GM12878 (cell line): ENCODE measurements around the gene ZNF692. TPM values are rescaled to one million over a fixed set of nuclear protein-coding genes. Genes with fewer than 3 reads are reported as not detected.
A peak's percentile ranks its signal among the peaks of the same experiment; 100 is the strongest.

Experiments used
- ATAC-seq: fragments of 200-7000 bp; cut with Tn5 transposase; 3 replicates; pipeline ENCODE4 v1.9.1; 2020; ENCODE audit warnings: mild to moderate bottlenecking, moderate library complexity
- BruUV-seq: library from RNA; stranded (reverse); fragments of 400-500 nt; replicated peaks from 2 replicates; lab custom pipeline; 2021; lab: Mats Ljungman, UMichigan
- CTCF ChIA-PET: fragments of 300-600 bp; sonication (Branson Sonifier 250); formaldehyde crosslinking; extraction: SDS; loops from one replicate; lab custom pipeline; 2021; ENCODE audit warnings: inconsistent platforms; lab: Yijun Ruan, JAX
- POLR2A ChIA-PET: fragments of 350-600 bp; formaldehyde crosslinking; extraction: SDS; loops from one replicate; lab custom pipeline; 2021; ENCODE audit warnings: inconsistent platforms; lab: Charles Lee
- RAD21 ChIA-PET: fragments of 300-600 bp; sonication (Branson Sonifier 250); formaldehyde crosslinking; loops from one replicate; lab custom pipeline; 2023; ENCODE audit warnings: antibody characterized with exemption; ENCODE audit not compliant: unreplicated experiment; lab: Charles Lee
- SMC1A ChIA-PET: fragments of 300-600 bp; sonication (Branson Sonifier 250); formaldehyde crosslinking; loops from one replicate; lab custom pipeline; 2023; ENCODE audit not compliant: unreplicated experiment, uncharacterized antibody; lab: Charles Lee
- DNase-seq: peaks from one replicate; pipeline ENCODE4 v3.0.0-alpha.2; 2011; ENCODE audit warnings: low read depth, low spot score
- FAIRE-seq: peaks from 3 replicates; lab custom pipeline; 2011; peaks lifted over from hg19 to GRCh38; lab: Jason Lieb, UNC
- H2AFZ ChIP-seq: 2 replicates; pipeline ENCODE4 v1.6.0; 2011; ENCODE audit warnings: low read depth, low read length, control low read depth; ENCODE audit not compliant: control insufficient read depth
- H3K27ac ChIP-seq: 2 replicates; pipeline ENCODE4 v1.5.1; 2011; ENCODE audit warnings: control low read depth; ENCODE audit not compliant: control insufficient read depth, insufficient read depth
- H3K27me3 ChIP-seq, 2 experiments: replicated peaks in 1 of 2; 2 replicates each; pipeline versions ENCODE4 v1.6.0 to v1.6.1; 2011; ENCODE audit warnings: low read length in 1 of 2; ENCODE audit not compliant: control insufficient read depth in 2 of 2, insufficient read depth in 2 of 2
- H3K36me3 ChIP-seq, 2 experiments: 2 replicates each; pipeline ENCODE4 v1.5.1; 2011; ENCODE audit warnings: low read length in 1 of 2; ENCODE audit not compliant: control insufficient read depth in 2 of 2, insufficient read depth in 2 of 2
- H3K4me1 ChIP-seq: 2 replicates; pipeline ENCODE4 v1.6.1; 2011; ENCODE audit warnings: mild to moderate bottlenecking, low read length, moderate library complexity, mixed read lengths; ENCODE audit not compliant: control insufficient read depth, insufficient read depth
- H3K4me2 ChIP-seq: 2 replicates; pipeline ENCODE4 v1.6.0; 2011; ENCODE audit warnings: control low read depth; ENCODE audit not compliant: control insufficient read depth, insufficient read depth
- H3K4me3 ChIP-seq: fragments of 200-600 bp; sonication (generic); 2 replicates; pipeline ENCODE4 v1.5.1; 2016
- H3K79me2 ChIP-seq: 2 replicates; pipeline ENCODE4 v1.6.0; 2011; ENCODE audit warnings: low read length; ENCODE audit not compliant: control insufficient read depth, insufficient read depth
- H3K9ac ChIP-seq: 2 replicates; pipeline ENCODE4 v1.8.0; 2011; ENCODE audit warnings: low read length, control low read depth, mixed read lengths; ENCODE audit not compliant: control insufficient read depth, insufficient read depth
- H3K9me3 ChIP-seq: replicated peaks from 3 replicates; pipeline ENCODE4 v1.5.1; 2011; ENCODE audit warnings: mild to moderate bottlenecking, low read length; ENCODE audit not compliant: control insufficient read depth, insufficient read depth
- H4K20me1 ChIP-seq: 2 replicates; pipeline ENCODE4 v1.6.0; 2011; ENCODE audit not compliant: control insufficient read depth, insufficient read depth
- CBFB ChIP-seq: IDR thresholded peaks from 2 replicates; pipeline ENCODE4 v1.6.1; 2016; ENCODE audit warnings: antibody characterized with exemption, low read depth
- FOXM1 ChIP-seq: IDR thresholded peaks from 2 replicates; pipeline ENCODE4 v1.6.1; 2012; ENCODE audit warnings: low read depth, mild to moderate bottlenecking, inconsistent platforms, low read length, moderate library complexity
- HCFC1 ChIP-seq: fragments of 150-350 bp; IDR thresholded peaks from 2 replicates; pipeline ENCODE4 v1.6.1; 2014; ENCODE audit warnings: low read length
- KDM1A ChIP-seq: fragments of 200-600 bp; sonication (generic); IDR thresholded peaks from 2 replicates; pipeline ENCODE4 v1.6.1; 2016; ENCODE audit warnings: borderline replicate concordance
- MTA3 ChIP-seq: IDR thresholded peaks from 2 replicates; pipeline ENCODE4 v1.6.1; 2012; ENCODE audit warnings: low read length, inconsistent platforms, borderline replicate concordance
- NFYB ChIP-seq: IDR thresholded peaks from 2 replicates; pipeline ENCODE4 v1.6.1; 2011; ENCODE audit warnings: low read depth, mild to moderate bottlenecking, low read length, improper control_type of control experiment, moderate library complexity; ENCODE audit not compliant: insufficient read depth
- NRF1 ChIP-seq: conservative IDR thresholded peaks from 2 replicates; pipeline ENCODE4 v1.6.1; 2011; ENCODE audit warnings: mild to moderate bottlenecking, low read depth, low read length, improper control_type of control experiment
- RAD21 ChIP-seq: IDR thresholded peaks from 2 replicates; pipeline ENCODE4 v1.6.1; 2011; ENCODE audit warnings: mild to moderate bottlenecking, low read depth, low read length, moderate library complexity; ENCODE audit not compliant: insufficient read depth
- RELA ChIP-seq: fragments of 450-650 bp; IDR thresholded peaks from 2 replicates; pipeline ENCODE4 v1.8.0; 2014; ENCODE audit warnings: borderline replicate concordance; ENCODE audit not compliant: partially characterized antibody
- SMC3 ChIP-seq: IDR thresholded peaks from 2 replicates; pipeline ENCODE4 v1.6.1; 2011; ENCODE audit warnings: low read length, improper control_type of control experiment, borderline replicate concordance
- TBL1XR1 ChIP-seq: IDR thresholded peaks from 2 replicates; pipeline ENCODE4 v1.6.1; 2012; ENCODE audit warnings: low read depth, low read length, improper control_type of control experiment
- TCF12 ChIP-seq: IDR thresholded peaks from 2 replicates; pipeline ENCODE4 v1.6.1; 2011; ENCODE audit warnings: low read depth, mild to moderate bottlenecking, low read length
- TCF7 ChIP-seq: IDR thresholded peaks from 2 replicates; pipeline ENCODE4 v1.6.1; 2014; ENCODE audit warnings: antibody characterized with exemption, borderline replicate concordance
- YBX1 ChIP-seq: fragments of 450-650 bp; IDR thresholded peaks from 2 replicates; pipeline ENCODE4 v1.6.1; 2016; ENCODE audit warnings: antibody characterized with exemption
- ZNF274 ChIP-seq: IDR thresholded peaks from one replicate; pipeline ENCODE4 v1.8.0; 2011; ENCODE audit not compliant: insufficient read length, insufficient read depth
- WGBS: methylation state at CpG from one replicate; pipeline ENCODE4 v1.1.6; 2016; ENCODE audit warnings: low lambda C conversion rate; ENCODE audit not compliant: insufficient replicate concordance, insufficient coverage; ENCODE audit errors: missing lambda C conversion rate; 5-methylcytosine and 5-hydroxymethylcytosine counted together
- in situ Hi-C: fragments of 300-500 bp; cut with MboI; formaldehyde crosslinking; loops from 9 replicates; pipeline ENCODE4 v1.14.3; 2018; ENCODE audit warnings: mixed read lengths
- intact Hi-C: fragments of 100-400 bp; cut with micrococcal nuclease; formaldehyde crosslinking; loops from one replicate; pipeline ENCODE4 v1.14.2; 2022; ENCODE audit not compliant: unreplicated experiment
- polyA plus RNA-seq, 11 experiments: library from polyadenylated mRNA; depleted of rRNA in 4 of 11; unstranded in 6 of 11; stranded (reverse) in 5 of 11; fragments of >200 nt; fragmentation: Nextera tagmentation in 4 of 11; fragmentation: Illumina TruSeq in 1 of 11; extraction: Ambion mirVana in 4 of 11; extraction: Trizol in 1 of 11; gene quantifications; 1 replicate in 1 of 11; 2 replicates in 10 of 11; pipeline versions ENCODE4 v1.2.1 to v1.2.3, GENCODE V29; 2011 to 2016; ENCODE audit warnings: inconsistent platforms in 2 of 11, missing spikeins in 2 of 11, low read depth in 1 of 11
- total RNA-seq, 4 experiments: library from RNA; depleted of rRNA in 3 of 4; stranded (reverse); fragments of >200 nt in 3 of 4; fragmentation: Illumina TruSeq in 1 of 4; extraction: Trizol in 1 of 4; gene quantifications; 2 replicates each; pipeline versions ENCODE4 v1.2.1 to v1.2.3, GENCODE V29; 2013 to 2021
- TF ChIP-seq, protein P1 (sequence below): IDR thresholded peaks from 2 replicates; pipeline ENCODE4 v1.6.1; 2012; ENCODE audit warnings: mild to moderate bottlenecking, low read depth, low read length
- TF ChIP-seq, protein P2 (sequence below): fragments of 450-650 bp; IDR thresholded peaks from 2 replicates; pipeline ENCODE4 v1.6.1; 2014; ENCODE audit warnings: mild to moderate bottlenecking

Gene ZNF692
- total and polyA plus RNA-seq, 10 of the 15 experiments (the other 5 are each of a cell fraction or from before 2014, with no cell fraction given): 5.3 to 76.6 (median 36.9) TPM

DNA sequence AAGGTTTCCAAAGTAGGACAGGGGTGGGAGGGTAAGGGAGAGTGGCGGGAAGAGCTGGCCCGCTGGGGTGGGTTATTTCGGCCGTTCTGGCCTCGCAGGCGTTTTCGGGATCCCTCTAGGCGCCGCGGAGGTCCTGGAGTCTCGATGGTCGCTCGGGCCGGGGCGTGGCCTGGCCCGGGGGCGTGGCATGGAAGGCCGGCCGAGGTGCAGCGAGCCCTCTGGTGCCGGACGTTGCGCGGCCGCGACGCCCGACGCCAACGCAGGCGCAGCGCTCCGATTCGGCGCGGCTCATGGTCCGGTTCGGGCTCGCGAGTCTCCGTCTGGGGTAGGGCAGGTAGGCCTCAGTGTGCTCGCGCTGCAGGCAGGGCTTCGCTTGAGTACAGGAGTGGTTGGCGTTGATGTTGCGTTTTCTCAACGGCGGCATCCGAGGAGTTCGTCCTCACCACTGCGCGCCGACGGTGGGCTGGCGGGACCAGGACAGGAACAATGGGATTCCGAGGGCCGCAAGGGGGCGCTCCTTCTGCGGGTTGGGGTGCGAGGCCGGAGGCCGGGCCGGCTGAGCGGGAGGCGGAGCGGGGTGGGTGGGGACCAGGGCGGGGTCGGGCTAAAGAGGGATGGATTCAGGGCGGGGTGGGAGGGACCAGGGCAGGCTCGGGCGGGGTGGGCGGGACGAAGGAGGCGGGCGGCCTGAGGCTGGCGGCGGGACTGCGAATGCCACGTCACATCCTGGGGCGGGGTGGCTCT lies 47.3 kb upstream of the ZNF692 start, which contains the start of gene PGBD2:
Gene PGBD2 (plus strand): TSS at position 227 of the 744 bp plus-strand sequence. CDS start 7,628 bp downstream, outside the sequence.
- CTCF ChIA-PET: interaction anchor here (0.7 to 2.1 kb wide), 6 partner anchors 25 to 80 kb away, joined by 3 to 9 read pairs (median 4); partner anchors contain the start of gene SH3BP5L
- BruUV-seq: no TSS peak
- Histone ChIP-seq H3K27me3 (no peaks in the 10 kb centered on the region), H3K4me1 (peaks cover 2% of the 10 kb centered on the region; the same call in 1 of the 2 replicates), H3K4me3 (peak within 1 kb of the TSS; percentile 92), H3K27ac (peak within 1 kb of the TSS; percentile 82), H3K4me2 (peak within 1 kb of the TSS; percentile 55), H4K20me1 (no peaks in the 10 kb centered on the region), H3K9me3 (no peaks in the 10 kb centered on the region), H3K79me2 (peaks cover 6% of the 10 kb centered on the region), H3K9ac (peak within 1 kb of the TSS; percentile 74), H3K36me3 (no peaks in the 10 kb centered on the region), H2AFZ (peak within 1 kb of the TSS; percentile 97)
- POLR2A ChIA-PET: interaction anchor here (0.6 to 2.0 kb wide), 3 partner anchors 19 to 78 kb away, joined by 3 to 10 read pairs (median 7); no protein-coding TSS in a partner anchor
- intact Hi-C loops: loop anchor here (1.0 kb wide), 2 partner anchors 32 to 68 kb away; partner anchors contain the start of gene ZNF672
- DNase-seq (peak; percentile 66), FAIRE-seq (no peak), ATAC-seq (peak; percentile 94)
- 0% methylated on average over 45 of the region's 80 CpGs for WGBS
- in situ Hi-C loops: no loop called here
- RAD21 ChIA-PET: interaction anchor here (1.0 to 1.9 kb wide), 2 partner anchors 32 to 79 kb away, joined by 3 to 9 read pairs; no protein-coding TSS in a partner anchor
- SMC1A ChIA-PET: interaction anchor here (1.1 to 1.7 kb wide), 3 partner anchors 21 to 68 kb away, joined by 4 to 6 read pairs (median 4); partner anchors contain the start of genes ZNF672 and ZNF692
- peak; percentile 36; the same call in 1 of the 2 replicates for TF ChIP-seq SMC3
- no peak for TF ChIP-seq FOXM1
- TF ChIP-seq NFYB: no peak
- TF ChIP-seq, protein P1, sequence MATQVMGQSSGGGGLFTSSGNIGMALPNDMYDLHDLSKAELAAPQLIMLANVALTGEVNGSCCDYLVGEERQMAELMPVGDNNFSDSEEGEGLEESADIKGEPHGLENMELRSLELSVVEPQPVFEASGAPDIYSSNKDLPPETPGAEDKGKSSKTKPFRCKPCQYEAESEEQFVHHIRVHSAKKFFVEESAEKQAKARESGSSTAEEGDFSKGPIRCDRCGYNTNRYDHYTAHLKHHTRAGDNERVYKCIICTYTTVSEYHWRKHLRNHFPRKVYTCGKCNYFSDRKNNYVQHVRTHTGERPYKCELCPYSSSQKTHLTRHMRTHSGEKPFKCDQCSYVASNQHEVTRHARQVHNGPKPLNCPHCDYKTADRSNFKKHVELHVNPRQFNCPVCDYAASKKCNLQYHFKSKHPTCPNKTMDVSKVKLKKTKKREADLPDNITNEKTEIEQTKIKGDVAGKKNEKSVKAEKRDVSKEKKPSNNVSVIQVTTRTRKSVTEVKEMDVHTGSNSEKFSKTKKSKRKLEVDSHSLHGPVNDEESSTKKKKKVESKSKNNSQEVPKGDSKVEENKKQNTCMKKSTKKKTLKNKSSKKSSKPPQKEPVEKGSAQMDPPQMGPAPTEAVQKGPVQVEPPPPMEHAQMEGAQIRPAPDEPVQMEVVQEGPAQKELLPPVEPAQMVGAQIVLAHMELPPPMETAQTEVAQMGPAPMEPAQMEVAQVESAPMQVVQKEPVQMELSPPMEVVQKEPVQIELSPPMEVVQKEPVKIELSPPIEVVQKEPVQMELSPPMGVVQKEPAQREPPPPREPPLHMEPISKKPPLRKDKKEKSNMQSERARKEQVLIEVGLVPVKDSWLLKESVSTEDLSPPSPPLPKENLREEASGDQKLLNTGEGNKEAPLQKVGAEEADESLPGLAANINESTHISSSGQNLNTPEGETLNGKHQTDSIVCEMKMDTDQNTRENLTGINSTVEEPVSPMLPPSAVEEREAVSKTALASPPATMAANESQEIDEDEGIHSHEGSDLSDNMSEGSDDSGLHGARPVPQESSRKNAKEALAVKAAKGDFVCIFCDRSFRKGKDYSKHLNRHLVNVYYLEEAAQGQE: no peak
- TF ChIP-seq RAD21: peak; percentile 63
- no peak for TF ChIP-seq MTA3
- peak; percentile 28 for TF ChIP-seq NRF1
- no peak for TF ChIP-seq HCFC1
- TF ChIP-seq KDM1A: no peak
- TF ChIP-seq CBFB: no peak; the same call in 1 of the 2 replicates
- TF ChIP-seq TCF7: no peak
- peak; percentile 66 for TF ChIP-seq RELA
- 0 out of 2 replicates have a peak, but pooled peaks have one; percentile 58 for TF ChIP-seq TBL1XR1
- TF ChIP-seq, protein P2, sequence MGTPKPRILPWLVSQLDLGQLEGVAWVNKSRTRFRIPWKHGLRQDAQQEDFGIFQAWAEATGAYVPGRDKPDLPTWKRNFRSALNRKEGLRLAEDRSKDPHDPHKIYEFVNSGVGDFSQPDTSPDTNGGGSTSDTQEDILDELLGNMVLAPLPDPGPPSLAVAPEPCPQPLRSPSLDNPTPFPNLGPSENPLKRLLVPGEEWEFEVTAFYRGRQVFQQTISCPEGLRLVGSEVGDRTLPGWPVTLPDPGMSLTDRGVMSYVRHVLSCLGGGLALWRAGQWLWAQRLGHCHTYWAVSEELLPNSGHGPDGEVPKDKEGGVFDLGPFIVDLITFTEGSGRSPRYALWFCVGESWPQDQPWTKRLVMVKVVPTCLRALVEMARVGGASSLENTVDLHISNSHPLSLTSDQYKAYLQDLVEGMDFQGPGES: no peak
- no peak for TF ChIP-seq ZNF274
- TF ChIP-seq TCF12: peak; percentile 21; the same call in 1 of the 2 replicates
- TF ChIP-seq YBX1: no peak
